PC-3 (cell line): ENCODE data around the gene PLAC9. TPM values are rescaled to one million over a fixed set of nuclear protein-coding genes. Genes with fewer than 3 reads are reported as not detected.

Source experiments
- ATAC-seq: fragments of 200-7000 bp; cut with Tn5 transposase; 2 replicates; pipeline ENCODE4 v1.9.1; 2020; ENCODE audit warnings: mild to moderate bottlenecking, moderate library complexity
- BruUV-seq: library from RNA; stranded (reverse); fragments of 400-500 nt; replicated peaks from 2 replicates; lab custom pipeline; 2021; lab: Mats Ljungman, UMichigan
- CTCF ChIA-PET: fragments of 300-600 bp; sonication (Branson Sonifier 250); formaldehyde crosslinking; loops from one replicate; lab custom pipeline; 2022; ENCODE audit warnings: antibody characterized with exemption; lab: Charles Lee
- POLR2A ChIA-PET: fragments of 300-600 bp; sonication (Branson Sonifier 250); formaldehyde crosslinking; loops from one replicate; lab custom pipeline; 2022; ENCODE audit warnings: antibody characterized with exemption; ENCODE audit not compliant: unreplicated experiment; lab: Charles Lee
- DNase-seq: peaks from one replicate; pipeline ENCODE4 v3.0.0-alpha.2; 2015
- H2AFZ ChIP-seq: fragments of 300-600 bp; sonication (generic); 2 replicates; pipeline ENCODE4 v1.6.0; 2016; ENCODE audit warnings: antibody characterized with exemption, low read length
- H3F3A ChIP-seq: fragments of 300-600 bp; sonication (generic); one replicate; pipeline ENCODE4 v1.6.0; 2017; ENCODE audit warnings: antibody characterized with exemption, low read length, control low read depth, mild to moderate bottlenecking; ENCODE audit not compliant: unreplicated experiment
- H3K27ac ChIP-seq: fragments of 300-600 bp; sonication (generic); 2 replicates; pipeline ENCODE4 v1.5.1; 2016; ENCODE audit warnings: mild to moderate bottlenecking, low read length
- H3K27me3 ChIP-seq: fragments of 300-600 bp; sonication (generic); 2 replicates; pipeline ENCODE4 v1.6.1; 2016; ENCODE audit warnings: low read length, mixed read lengths
- H3K36me3 ChIP-seq: fragments of 300-600 bp; sonication (generic); 2 replicates; pipeline ENCODE4 v1.6.1; 2016; ENCODE audit warnings: low read depth, mixed run types, low read length, mixed read lengths
- H3K4me1 ChIP-seq: fragments of 300-600 bp; sonication (generic); 2 replicates; pipeline ENCODE4 v1.5.1; 2016; ENCODE audit warnings: low read length; ENCODE audit not compliant: insufficient read depth
- H3K4me2 ChIP-seq: fragments of 300-600 bp; sonication (generic); 2 replicates; pipeline ENCODE4 v1.6.0; 2016; ENCODE audit warnings: low read length
- H3K4me3 ChIP-seq: fragments of 300-600 bp; sonication (generic); 2 replicates; pipeline ENCODE4 v1.5.1; 2016; ENCODE audit warnings: mild to moderate bottlenecking, low read length, mixed read lengths
- H3K79me2 ChIP-seq: fragments of 300-600 bp; sonication (generic); 2 replicates; pipeline ENCODE4 v1.6.1; 2017; ENCODE audit warnings: low read length, mixed read lengths
- H3K9ac ChIP-seq: fragments of 300-600 bp; sonication (generic); 2 replicates; pipeline ENCODE4 v1.6.0; 2016; ENCODE audit warnings: mild to moderate bottlenecking, low read length
- H3K9me2 ChIP-seq: fragments of 300-600 bp; sonication (generic); replicated peaks from 2 replicates; pipeline ENCODE4 v1.6.1; 2016; ENCODE audit warnings: mixed run types, low read length, mixed read lengths
- H3K9me3 ChIP-seq: fragments of 300-600 bp; sonication (generic); 2 replicates; pipeline ENCODE4 v1.6.1; 2016; ENCODE audit warnings: low read length, mixed read lengths
- H4K20me1 ChIP-seq: fragments of 300-600 bp; sonication (generic); 2 replicates; pipeline ENCODE4 v1.6.1; 2016; ENCODE audit warnings: low read length, mixed read lengths
- CTCF ChIP-seq: fragments of 300-600 bp; sonication (generic); conservative IDR thresholded peaks from 2 replicates; pipeline ENCODE4 v1.5.1; 2017; ENCODE audit warnings: antibody characterized with exemption, low read depth, mild to moderate bottlenecking, low read length
- EZH2 ChIP-seq: fragments of 300-600 bp; sonication (generic); IDR thresholded peaks from one replicate; pipeline ENCODE4 v1.6.1; 2017; ENCODE audit warnings: antibody characterized with exemption, mild to moderate bottlenecking, low read length; ENCODE audit not compliant: unreplicated experiment
- EZH2phosphoT487 ChIP-seq: fragments of 300-600 bp; sonication (generic); IDR thresholded peaks from 2 replicates; pipeline ENCODE4 v1.6.1; 2018; ENCODE audit warnings: mild to moderate bottlenecking, antibody characterized with exemption, low read length, borderline replicate concordance
- intact Hi-C: fragments of 100-400 bp; cut with micrococcal nuclease; formaldehyde crosslinking; loops from 2 replicates; pipeline ENCODE4 v1.9.0; 2023
- total RNA-seq: library from RNA; depleted of rRNA; stranded (reverse); fragments of >200 nt; gene quantifications from 2 replicates; pipeline ENCODE4 v1.2.3, GENCODE V29; 2014

The PLAC9 gene
- total RNA-seq, 1 experiment from 2014 or later: 2.0 TPM

DNA sequence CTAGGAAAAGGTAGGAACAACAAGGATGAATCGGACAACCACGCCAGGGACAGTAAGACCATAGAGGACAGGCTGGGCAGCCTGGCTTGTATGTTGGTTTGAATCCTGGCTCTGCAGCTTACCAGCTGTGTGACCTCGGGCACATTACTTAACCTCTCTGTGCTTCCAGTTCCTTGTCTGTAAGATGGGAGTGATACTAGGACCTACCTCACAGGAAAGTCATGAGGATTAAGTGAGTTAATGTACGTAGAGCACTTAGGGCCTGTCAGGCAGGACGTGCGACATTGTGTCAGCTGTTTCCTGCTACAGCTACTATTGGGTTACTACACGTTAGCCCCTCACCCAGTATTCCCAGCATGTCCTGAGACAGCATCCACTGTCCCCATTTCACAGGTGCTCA lies 32.1 kb downstream of the PLAC9 start:
- peak overlapping the region; percentile 58 for H3K4me2 ChIP-seq
- H3K4me1 ChIP-seq: peaks cover 47% of the 10 kb centered on the region
- no peaks in the 10 kb centered on the region for H3K27me3 ChIP-seq
- peaks cover 74% of the 10 kb centered on the region for H3K36me3 ChIP-seq
- BruUV-seq: TSS peak; percentile 97
- no peaks in the 10 kb centered on the region for H3K9me2 ChIP-seq
- POLR2A ChIA-PET: interaction anchor here (0.6 to 1.6 kb wide), 3 partner anchors 39 to 43 kb away, joined by 3 to 9 read pairs (median 7); no protein-coding TSS in a partner anchor
- H3K4me3 ChIP-seq: peak overlapping the region; percentile 23
- TF ChIP-seq EZH2: no peak
- TF ChIP-seq EZH2phosphoT487: no peak
- H3K79me2 ChIP-seq: peaks cover 36% of the 10 kb centered on the region
- ATAC-seq (no peak), DNase-seq (no peak)
- no peak overlapping the region for H2AFZ ChIP-seq
- CTCF ChIA-PET: interaction anchor here (0.7 to 2.0 kb wide), 4 partner anchors 20 to 773 kb away, joined by 3 to 12 read pairs (median 4); no protein-coding TSS in a partner anchor
- H3K9ac ChIP-seq: peak overlapping the region; percentile 61
- peaks cover 8% of the 10 kb centered on the region for H3F3A ChIP-seq
- intact Hi-C loops: loop anchor here (1.0 kb wide), 2 partner anchors 18 to 32 kb away; no protein-coding TSS in a partner anchor
- peak overlapping the region; percentile 78 for H3K27ac ChIP-seq
- no peaks in the 10 kb centered on the region for H3K9me3 ChIP-seq
- H4K20me1 ChIP-seq: peaks cover 10% of the 10 kb centered on the region

DNA sequence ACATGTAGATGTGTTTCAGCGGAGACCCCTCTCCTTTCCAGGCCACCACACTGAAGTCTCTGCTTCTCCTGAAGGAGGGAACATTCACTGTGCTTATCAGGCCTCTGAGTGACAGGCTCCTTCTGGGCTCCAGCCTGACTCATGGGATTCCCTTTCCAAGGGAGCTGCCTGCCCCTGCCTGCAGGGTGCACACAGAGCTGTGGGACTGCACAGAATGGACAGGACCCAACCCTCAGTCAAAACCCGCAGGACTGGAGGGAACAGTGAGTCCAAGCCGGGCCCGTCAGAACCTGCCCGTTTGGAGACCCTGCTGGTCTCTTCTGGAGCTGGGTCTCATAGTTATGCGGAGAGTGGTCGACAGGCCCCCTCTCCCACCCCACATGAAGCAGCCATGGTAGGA lies 32.6 kb downstream of the PLAC9 start:
- peak overlapping the region; percentile 58 for H3K4me2 ChIP-seq
- H3K27ac ChIP-seq: peak overlapping the region; percentile 78
- H4K20me1 ChIP-seq: peaks cover 15% of the 10 kb centered on the region
- H2AFZ ChIP-seq: no peak overlapping the region
- intact Hi-C loops: no loop called here
- no peaks in the 10 kb centered on the region for H3K9me3 ChIP-seq
- DNase-seq: peak; percentile 93
- POLR2A ChIA-PET: interaction anchor here (0.5 to 1.6 kb wide), 4 partner anchors 32 to 43 kb away, joined by 3 to 9 read pairs (median 6); no protein-coding TSS in a partner anchor
- H3K36me3 ChIP-seq: peaks cover 72% of the 10 kb centered on the region
- H3K79me2 ChIP-seq: peaks cover 42% of the 10 kb centered on the region
- no peaks in the 10 kb centered on the region for H3K9me2 ChIP-seq
- peaks cover 46% of the 10 kb centered on the region for H3K4me1 ChIP-seq
- peaks cover 8% of the 10 kb centered on the region for H3F3A ChIP-seq
- TF ChIP-seq CTCF (peak; percentile 65), EZH2 (no peak)
- no peak overlapping the region for H3K4me3 ChIP-seq
- peak; percentile 44 for ATAC-seq
- no TSS peak for BruUV-seq
- no peaks in the 10 kb centered on the region for H3K27me3 ChIP-seq
- CTCF ChIA-PET: interaction anchor here (0.5 to 2.0 kb wide), 8 partner anchors 21 to 774 kb away, joined by 3 to 12 read pairs (median 4); no protein-coding TSS in a partner anchor
- peak overlapping the region; percentile 61; the same call in 1 of the 2 replicates for H3K9ac ChIP-seq

GRCh38 chr10:80166581-80167470 lies 34.3 kb downstream of the PLAC9 start:
- Histone ChIP-seq H3K36me3 (peaks cover 68% of the 10 kb centered on the region), H3K4me3 (no peak overlapping the region), H3K9me3 (no peaks in the 10 kb centered on the region), H3K4me1 (peaks cover 63% of the 10 kb centered on the region), H3F3A (peaks cover 8% of the 10 kb centered on the region), H3K9ac (no peak overlapping the region), H3K79me2 (peaks cover 52% of the 10 kb centered on the region), H2AFZ (no peak overlapping the region), H3K4me2 (peak overlapping the region; percentile 58), H3K27ac (peak overlapping the region; percentile 78), H4K20me1 (peaks cover 28% of the 10 kb centered on the region), H3K27me3 (no peaks in the 10 kb centered on the region), H3K9me2 (no peaks in the 10 kb centered on the region)
- no TSS peak for BruUV-seq
- DNase-seq (no peak), ATAC-seq (no peak)
- ChIA-PET CTCF (no interaction called here), POLR2A (interaction anchor here (0.7 kb wide), 1 partner anchor 39 kb away, joined by 4 read pairs; no protein-coding TSS in a partner anchor)
- TF ChIP-seq EZH2 (no peak), CTCF (no peak), EZH2phosphoT487 (no peak)
- intact Hi-C loops: no loop called here
